HEK293 (cell line): ENCODE results near the gene FAM110D.
A peak's percentile ranks its signal among the peaks of the same experiment; 100 is the strongest.

Experiments
- BCL11B ChIP-seq: fragments of 450-650 bp; formaldehyde crosslinking; IDR thresholded peaks from 2 replicates; pipeline ENCODE4 v1.5.1; 2016; ENCODE audit warnings: low read depth, missing biosample characterization, missing genetic modification characterization
- ELK4 ChIP-seq: IDR thresholded peaks from 2 replicates; pipeline ENCODE4 v1.6.1; 2011; ENCODE audit warnings: mild to moderate bottlenecking, low read depth, low read length, borderline replicate concordance
- FEZF1 ChIP-seq: fragments of 450-650 bp; formaldehyde crosslinking; IDR thresholded peaks from 2 replicates; pipeline ENCODE4 v1.5.1; 2016; ENCODE audit warnings: missing biosample characterization, missing genetic modification characterization
- GFI1B ChIP-seq: fragments of 450-650 bp; formaldehyde crosslinking; IDR thresholded peaks from 2 replicates; pipeline ENCODE4 v1.5.1; 2016; ENCODE audit warnings: missing biosample characterization, missing genetic modification characterization
- PRDM10 ChIP-seq: fragments of 450-650 bp; formaldehyde crosslinking; IDR thresholded peaks from 2 replicates; pipeline ENCODE4 v1.5.1; 2016; ENCODE audit warnings: missing biosample characterization, missing genetic modification characterization
- RBAK ChIP-seq: fragments of 450-650 bp; formaldehyde crosslinking; IDR thresholded peaks from 2 replicates; pipeline ENCODE4 v1.5.1; 2016; ENCODE audit warnings: missing biosample characterization, missing genetic modification characterization
- SETDB1 ChIP-seq: IDR thresholded peaks from one replicate; pipeline ENCODE4 v1.6.1; 2017; ENCODE audit warnings: mild to moderate bottlenecking, low read length, moderate library complexity, mixed read lengths; ENCODE audit not compliant: insufficient read length
- ZFP69B ChIP-seq: fragments of 450-650 bp; formaldehyde crosslinking; IDR thresholded peaks from 2 replicates; pipeline ENCODE4 v1.5.1; 2016; ENCODE audit warnings: missing biosample characterization, missing genetic modification characterization
- ZNF132 ChIP-seq: fragments of 450-650 bp; formaldehyde crosslinking; IDR thresholded peaks from 2 replicates; pipeline ENCODE4 v1.5.1; 2017; ENCODE audit warnings: missing biosample characterization, missing genetic modification characterization, borderline replicate concordance
- ZNF2 ChIP-seq: fragments of 450-650 bp; formaldehyde crosslinking; IDR thresholded peaks from 2 replicates; pipeline ENCODE4 v1.5.1; 2016; ENCODE audit warnings: missing biosample characterization, missing genetic modification characterization
- ZNF274 ChIP-seq, 2 experiments: fragments of 200-500 bp in 1 of 2; fragments of 450-650 bp in 1 of 2; sonication (Bioruptor generic) in 1 of 2; formaldehyde crosslinking in 1 of 2; IDR thresholded peaks; 2 replicates each; pipeline versions ENCODE4 v1.5.1 to v1.6.1; 2014 to 2016; ENCODE audit warnings: borderline replicate concordance in 1 of 2, inconsistent platforms in 1 of 2, low read length in 1 of 2, missing biosample characterization in 1 of 2, missing genetic modification characterization in 1 of 2
- ZNF366 ChIP-seq: fragments of 450-650 bp; formaldehyde crosslinking; conservative IDR thresholded peaks from 2 replicates; pipeline ENCODE4 v1.5.1; 2016; ENCODE audit warnings: missing biosample characterization, missing genetic modification characterization
- ZNF560 ChIP-seq: fragments of 450-650 bp; formaldehyde crosslinking; IDR thresholded peaks from 2 replicates; pipeline ENCODE4 v1.5.1; 2017; ENCODE audit warnings: missing biosample characterization, missing genetic modification characterization, borderline replicate concordance
- ZNF626 ChIP-seq: fragments of 450-650 bp; sonication (Bioruptor Pico); formaldehyde crosslinking; IDR thresholded peaks from 2 replicates; pipeline ENCODE4 v1.5.1; 2018; ENCODE audit warnings: missing biosample characterization, missing genetic modification characterization, inconsistent platforms
- ZNF670 ChIP-seq: fragments of 450-650 bp; formaldehyde crosslinking; IDR thresholded peaks from 2 replicates; pipeline ENCODE4 v1.5.1; 2016; ENCODE audit warnings: missing biosample characterization, missing genetic modification characterization, low read depth
- ZNF792 ChIP-seq: fragments of 450-650 bp; formaldehyde crosslinking; IDR thresholded peaks from 2 replicates; pipeline ENCODE4 v1.5.1; 2016; ENCODE audit warnings: missing biosample characterization, missing genetic modification characterization
- ZSCAN18 ChIP-seq: fragments of 450-650 bp; formaldehyde crosslinking; IDR thresholded peaks from 2 replicates; pipeline ENCODE4 v1.5.1; 2016; ENCODE audit warnings: missing biosample characterization, missing genetic modification characterization
- ZSCAN5A ChIP-seq: fragments of 450-650 bp; formaldehyde crosslinking; IDR thresholded peaks from 2 replicates; pipeline ENCODE4 v1.5.1; 2016; ENCODE audit warnings: missing biosample characterization, missing genetic modification characterization
- TF ChIP-seq, protein P1 (sequence below): fragments of 450-650 bp; formaldehyde crosslinking; conservative IDR thresholded peaks from 2 replicates; pipeline ENCODE4 v1.5.1; 2016; ENCODE audit warnings: low read depth, missing biosample characterization, missing genetic modification characterization
- TF ChIP-seq, protein P2 (sequence below): fragments of 450-650 bp; formaldehyde crosslinking; conservative IDR thresholded peaks from 2 replicates; pipeline ENCODE4 v1.5.1; 2016; ENCODE audit warnings: low read depth, missing biosample characterization, missing genetic modification characterization

The FAM110D gene

DNA sequence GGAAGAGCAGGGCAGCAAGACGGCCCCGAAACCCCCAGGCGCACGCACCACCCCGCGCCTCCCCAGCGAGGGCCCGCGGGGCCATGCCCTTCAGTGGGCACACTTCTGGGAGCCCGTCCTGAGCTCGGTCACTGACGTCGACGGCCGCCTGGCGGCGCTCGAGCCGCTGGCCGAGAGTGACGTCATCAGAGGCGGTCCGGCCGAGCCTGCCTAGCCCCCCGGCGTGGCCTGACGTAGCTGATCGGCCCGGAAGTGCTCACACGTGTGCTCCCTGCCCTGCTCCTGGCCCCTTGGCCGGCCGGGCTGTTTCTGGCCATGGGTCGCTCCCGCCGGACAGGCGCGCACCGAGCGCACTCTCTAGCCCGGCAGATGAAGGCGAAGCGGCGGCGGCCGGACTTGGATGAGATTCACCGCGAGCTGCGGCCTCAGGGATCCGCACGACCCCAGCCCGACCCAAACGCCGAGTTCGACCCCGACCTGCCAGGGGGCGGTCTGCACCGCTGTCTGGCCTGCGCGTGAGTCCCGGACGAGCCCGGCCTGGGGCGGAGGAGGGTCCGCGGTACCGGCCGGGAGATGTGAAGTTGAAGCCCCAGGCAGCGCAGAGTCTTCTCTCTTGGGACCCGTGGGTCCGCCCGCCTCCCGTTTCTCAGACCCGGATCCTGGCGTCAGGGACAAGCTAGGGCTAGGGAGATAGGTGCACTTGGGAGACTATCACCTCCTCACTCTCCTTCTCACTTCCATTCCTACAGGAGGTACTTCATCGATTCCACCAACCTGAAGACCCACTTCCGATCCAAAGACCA lies 11.0 kb downstream of the FAM110D start, which contains the start of gene ZNF593 (continued):
- peak; percentile 85; the same call in 1 of the 2 replicates for TF ChIP-seq ZNF792 (tag by site-specific recombination)
- TF ChIP-seq GFI1B (tag by site-specific recombination) = no peak
- TF ChIP-seq BCL11B (tag by site-specific recombination) = peak; percentile 96
- no peak for TF ChIP-seq ZSCAN5A
- TF ChIP-seq ZNF560 (tag by site-specific recombination) = no peak
- peak; percentile 80 for TF ChIP-seq ZFP69B (tag by site-specific recombination)
- peak; percentile 86 for TF ChIP-seq ZNF2
- TF ChIP-seq SETDB1 = no peak
- TF ChIP-seq FEZF1 (tag by site-specific recombination) = peak; percentile 33; the same call in 1 of the 2 replicates
- TF ChIP-seq ZNF132 (tag by site-specific recombination) = no peak
- TF ChIP-seq, protein P1, sequence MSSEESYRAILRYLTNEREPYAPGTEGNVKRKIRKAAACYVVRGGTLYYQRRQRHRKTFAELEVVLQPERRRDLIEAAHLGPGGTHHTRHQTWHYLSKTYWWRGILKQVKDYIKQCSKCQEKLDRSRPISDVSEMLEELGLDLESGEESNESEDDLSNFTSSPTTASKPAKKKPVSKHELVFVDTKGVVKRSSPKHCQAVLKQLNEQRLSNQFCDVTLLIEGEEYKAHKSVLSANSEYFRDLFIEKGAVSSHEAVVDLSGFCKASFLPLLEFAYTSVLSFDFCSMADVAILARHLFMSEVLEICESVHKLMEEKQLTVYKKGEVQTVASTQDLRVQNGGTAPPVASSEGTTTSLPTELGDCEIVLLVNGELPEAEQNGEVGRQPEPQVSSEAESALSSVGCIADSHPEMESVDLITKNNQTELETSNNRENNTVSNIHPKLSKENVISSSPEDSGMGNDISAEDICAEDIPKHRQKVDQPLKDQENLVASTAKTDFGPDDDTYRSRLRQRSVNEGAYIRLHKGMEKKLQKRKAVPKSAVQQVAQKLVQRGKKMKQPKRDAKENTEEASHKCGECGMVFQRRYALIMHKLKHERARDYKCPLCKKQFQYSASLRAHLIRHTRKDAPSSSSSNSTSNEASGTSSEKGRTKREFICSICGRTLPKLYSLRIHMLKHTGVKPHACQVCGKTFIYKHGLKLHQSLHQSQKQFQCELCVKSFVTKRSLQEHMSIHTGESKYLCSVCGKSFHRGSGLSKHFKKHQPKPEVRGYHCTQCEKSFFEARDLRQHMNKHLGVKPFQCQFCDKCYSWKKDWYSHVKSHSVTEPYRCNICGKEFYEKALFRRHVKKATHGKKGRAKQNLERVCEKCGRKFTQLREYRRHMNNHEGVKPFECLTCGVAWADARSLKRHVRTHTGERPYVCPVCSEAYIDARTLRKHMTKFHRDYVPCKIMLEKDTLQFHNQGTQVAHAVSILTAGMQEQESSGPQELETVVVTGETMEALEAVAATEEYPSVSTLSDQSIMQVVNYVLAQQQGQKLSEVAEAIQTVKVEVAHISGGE (tag by site-specific recombination) = peak; percentile 91
- TF ChIP-seq RBAK (tag by site-specific recombination) = no peak
- TF ChIP-seq ZNF274 (IDR thresholded peaks at IDR 0.05; ENCODE audit: low read length) = no peak
- TF ChIP-seq ZNF274 (tag by site-specific recombination; IDR thresholded peaks at IDR 0.05; ENCODE audit: borderline replicate concordance) = no peak
- TF ChIP-seq ZNF670 (tag by site-specific recombination) = no peak
- no peak; the same call in 1 of the 2 replicates for TF ChIP-seq ELK4
- TF ChIP-seq, protein P2, sequence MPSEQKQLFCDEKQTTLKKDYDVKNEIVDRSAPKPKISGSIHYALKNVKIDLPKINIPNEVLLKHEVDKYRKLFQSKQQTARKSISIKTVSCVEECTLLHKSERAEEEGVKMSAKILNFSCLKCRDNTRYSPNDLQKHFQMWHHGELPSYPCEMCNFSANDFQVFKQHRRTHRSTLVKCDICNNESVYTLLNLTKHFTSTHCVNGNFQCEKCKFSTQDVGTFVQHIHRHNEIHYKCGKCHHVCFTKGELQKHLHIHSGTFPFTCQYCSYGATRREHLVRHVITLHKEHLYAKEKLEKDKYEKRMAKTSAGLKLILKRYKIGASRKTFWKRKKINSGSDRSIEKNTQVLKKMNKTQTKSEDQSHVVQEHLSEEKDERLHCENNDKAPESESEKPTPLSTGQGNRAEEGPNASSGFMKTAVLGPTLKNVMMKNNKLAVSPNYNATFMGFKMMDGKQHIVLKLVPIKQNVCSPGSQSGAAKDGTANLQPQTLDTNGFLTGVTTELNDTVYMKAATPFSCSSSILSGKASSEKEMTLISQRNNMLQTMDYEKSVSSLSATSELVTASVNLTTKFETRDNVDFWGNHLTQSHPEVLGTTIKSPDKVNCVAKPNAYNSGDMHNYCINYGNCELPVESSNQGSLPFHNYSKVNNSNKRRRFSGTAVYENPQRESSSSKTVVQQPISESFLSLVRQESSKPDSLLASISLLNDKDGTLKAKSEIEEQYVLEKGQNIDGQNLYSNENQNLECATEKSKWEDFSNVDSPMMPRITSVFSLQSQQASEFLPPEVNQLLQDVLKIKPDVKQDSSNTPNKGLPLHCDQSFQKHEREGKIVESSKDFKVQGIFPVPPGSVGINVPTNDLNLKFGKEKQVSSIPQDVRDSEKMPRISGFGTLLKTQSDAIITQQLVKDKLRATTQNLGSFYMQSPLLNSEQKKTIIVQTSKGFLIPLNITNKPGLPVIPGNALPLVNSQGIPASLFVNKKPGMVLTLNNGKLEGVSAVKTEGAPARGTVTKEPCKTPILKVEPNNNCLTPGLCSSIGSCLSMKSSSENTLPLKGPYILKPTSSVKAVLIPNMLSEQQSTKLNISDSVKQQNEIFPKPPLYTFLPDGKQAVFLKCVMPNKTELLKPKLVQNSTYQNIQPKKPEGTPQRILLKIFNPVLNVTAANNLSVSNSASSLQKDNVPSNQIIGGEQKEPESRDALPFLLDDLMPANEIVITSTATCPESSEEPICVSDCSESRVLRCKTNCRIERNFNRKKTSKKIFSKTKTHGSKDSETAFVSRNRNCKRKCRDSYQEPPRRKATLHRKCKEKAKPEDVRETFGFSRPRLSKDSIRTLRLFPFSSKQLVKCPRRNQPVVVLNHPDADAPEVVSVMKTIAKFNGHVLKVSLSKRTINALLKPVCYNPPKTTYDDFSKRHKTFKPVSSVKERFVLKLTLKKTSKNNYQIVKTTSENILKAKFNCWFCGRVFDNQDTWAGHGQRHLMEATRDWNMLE (tag by site-specific recombination) = peak; percentile 43
- TF ChIP-seq ZNF626 (tag by site-specific recombination) = no peak
- no peak for TF ChIP-seq ZNF366
- TF ChIP-seq PRDM10 (tag by site-specific recombination) = peak; percentile 28; the same call in 1 of the 2 replicates
- peak; percentile 54; the same call in 1 of the 2 replicates for TF ChIP-seq ZSCAN18 (tag by site-specific recombination)
